ENCODE measurements around the gene PCDHA5.
"Not testable (repeated sequence)": the region's sequence is repeated elsewhere in the genome, so short reads cannot be mapped to it uniquely, and the experiment has no call there.

The PCDHA5 gene

DNA sequence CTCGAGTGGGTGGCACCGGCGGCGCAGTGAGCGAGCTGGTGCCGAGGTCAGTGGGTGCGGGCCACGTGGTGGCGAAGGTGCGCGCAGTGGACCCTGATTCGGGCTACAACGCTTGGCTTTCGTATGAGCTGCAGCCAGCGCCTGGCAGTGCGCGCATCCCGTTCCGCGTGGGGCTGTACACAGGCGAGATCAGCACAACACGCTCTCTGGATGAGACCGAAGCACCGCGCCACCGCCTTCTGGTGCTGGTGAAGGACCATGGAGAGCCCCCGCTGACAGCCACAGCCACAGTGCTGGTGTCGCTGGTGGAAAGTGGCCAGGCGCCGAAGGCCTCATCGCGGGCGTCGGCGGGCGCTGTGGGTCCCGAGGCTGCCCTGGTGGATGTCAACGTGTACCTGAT lies 2.1 kb downstream of the PCDHA5 start:
- no peak for DNase-seq (ENCODE audit: low read depth)

- no peak for DNase-seq (ENCODE audit: low read depth)
These were observed 6.4 kb downstream of the PCDHA5 start, which contains the start of gene PCDHA6 for GRCh38 chr5:140827704-140828361. Gene PCDHA6, plus strand, starts transcription at chr5:140827960. Its CDS starts 132 bp downstream, at chr5:140828092.

DNA sequence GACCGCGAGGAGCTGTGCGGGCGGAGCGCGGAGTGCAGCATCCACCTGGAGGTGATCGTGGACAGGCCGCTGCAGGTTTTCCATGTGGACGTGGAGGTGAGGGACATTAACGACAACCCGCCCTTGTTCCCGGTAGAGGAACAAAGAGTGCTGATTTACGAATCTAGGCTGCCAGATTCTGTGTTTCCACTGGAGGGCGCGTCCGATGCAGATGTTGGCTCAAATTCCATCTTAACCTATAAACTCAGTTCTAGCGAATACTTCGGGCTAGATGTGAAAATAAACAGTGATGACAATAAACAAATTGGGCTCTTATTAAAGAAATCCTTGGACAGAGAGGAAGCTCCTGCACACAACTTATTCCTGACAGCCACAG lies 6.9 kb downstream of the PCDHA5 start:
- DNase-seq (ENCODE audit: low read depth) = no peak

DNA sequence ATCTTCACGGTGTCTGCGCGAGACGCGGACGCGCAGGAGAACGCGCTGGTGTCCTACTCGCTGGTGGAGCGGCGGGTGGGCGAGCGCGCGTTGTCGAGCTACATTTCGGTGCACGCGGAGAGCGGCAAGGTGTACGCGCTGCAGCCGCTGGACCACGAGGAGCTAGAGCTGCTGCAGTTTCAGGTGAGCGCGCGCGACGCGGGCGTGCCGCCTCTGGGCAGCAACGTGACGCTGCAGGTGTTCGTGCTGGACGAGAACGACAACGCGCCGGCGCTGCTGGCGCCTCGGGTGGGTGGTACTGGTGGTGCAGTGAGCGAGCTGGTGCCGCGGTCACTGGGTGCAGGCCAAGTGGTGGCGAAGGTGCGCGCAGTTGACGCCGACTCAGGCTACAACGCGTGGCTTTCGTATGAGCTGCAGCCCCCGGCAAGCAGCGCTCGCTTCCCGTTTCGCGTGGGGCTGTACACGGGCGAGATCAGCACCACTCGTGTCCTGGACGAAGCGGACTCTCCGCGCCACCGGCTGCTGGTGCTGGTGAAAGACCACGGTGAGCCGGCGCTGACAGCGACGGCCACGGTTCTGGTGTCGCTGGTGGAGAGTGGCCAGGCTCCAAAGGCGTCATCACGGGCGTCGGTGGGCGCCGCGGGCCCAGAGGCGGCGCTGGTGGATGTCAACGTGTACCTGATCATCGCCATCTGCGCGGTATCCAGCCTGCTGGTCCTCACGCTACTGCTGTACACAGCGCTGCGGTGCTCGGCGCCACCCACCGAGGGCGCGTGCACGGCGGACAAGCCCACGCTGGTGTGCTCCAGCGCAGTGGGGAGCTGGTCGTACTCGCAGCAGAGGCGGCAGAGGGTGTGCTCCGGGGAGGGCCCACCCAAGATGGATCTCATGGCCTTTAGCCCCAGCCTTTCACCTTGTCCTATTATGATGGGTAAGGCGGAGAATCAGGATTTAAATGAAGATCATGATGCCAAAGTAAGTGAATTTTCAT lies 8.4 kb downstream of the PCDHA5 start:
- DNase-seq (ENCODE audit: low read depth) = not testable (repeated sequence)

DNA sequence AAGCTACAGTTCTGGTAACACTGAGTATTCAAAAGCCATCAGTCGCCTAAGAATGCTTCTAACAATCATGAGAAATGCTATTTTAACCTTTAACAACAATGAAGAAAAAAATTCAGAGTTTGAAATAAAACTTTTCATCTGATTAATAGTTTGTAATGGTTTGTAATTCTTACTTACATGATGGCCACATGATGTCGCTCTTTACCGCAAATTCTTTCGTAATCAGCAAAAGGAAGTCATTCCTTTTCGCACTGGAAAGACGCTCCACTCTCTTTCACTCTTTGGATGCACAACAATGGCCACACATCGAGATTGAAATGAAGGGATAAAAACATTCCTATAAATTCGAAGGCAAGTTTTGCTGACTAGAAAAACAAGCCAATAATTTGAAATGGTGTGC lies 12.6 kb downstream of the PCDHA5 start, which contains the start of gene PCDHA7:
Gene PCDHA7, plus strand, starts transcription at position 277 of the 400 bp plus-strand sequence. Its CDS starts 115 bp downstream, at position 392.
- DNase-seq (ENCODE audit: low read depth) = no peak

DNA sequence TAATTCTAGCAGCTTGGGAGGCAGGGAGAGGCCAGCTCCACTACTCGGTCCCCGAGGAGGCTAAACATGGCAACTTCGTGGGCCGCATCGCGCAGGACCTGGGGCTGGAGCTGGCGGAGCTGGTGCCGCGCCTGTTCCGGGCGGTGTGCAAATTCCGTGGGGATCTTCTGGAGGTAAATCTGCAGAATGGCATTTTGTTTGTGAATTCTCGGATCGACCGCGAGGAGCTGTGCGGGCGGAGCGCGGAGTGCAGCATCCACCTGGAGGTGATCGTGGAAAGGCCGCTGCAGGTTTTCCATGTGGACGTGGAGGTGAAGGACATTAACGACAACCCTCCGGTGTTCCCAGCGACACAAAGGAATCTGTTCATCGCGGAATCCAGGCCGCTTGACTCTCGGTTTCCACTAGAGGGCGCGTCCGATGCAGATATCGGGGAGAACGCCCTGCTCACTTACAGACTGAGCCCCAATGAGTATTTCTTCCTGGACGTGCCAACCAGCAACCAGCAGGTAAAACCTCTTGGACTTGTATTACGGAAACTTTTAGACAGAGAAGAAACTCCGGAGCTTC lies 13.1 kb downstream of the PCDHA5 start:
- not testable (repeated sequence) for DNase-seq (ENCODE audit: low read depth)

GRCh38 chr5:140835622-140836510 lies 14.5 kb downstream of the PCDHA5 start:
- DNase-seq (ENCODE audit: low read depth) = no peak

DNA sequence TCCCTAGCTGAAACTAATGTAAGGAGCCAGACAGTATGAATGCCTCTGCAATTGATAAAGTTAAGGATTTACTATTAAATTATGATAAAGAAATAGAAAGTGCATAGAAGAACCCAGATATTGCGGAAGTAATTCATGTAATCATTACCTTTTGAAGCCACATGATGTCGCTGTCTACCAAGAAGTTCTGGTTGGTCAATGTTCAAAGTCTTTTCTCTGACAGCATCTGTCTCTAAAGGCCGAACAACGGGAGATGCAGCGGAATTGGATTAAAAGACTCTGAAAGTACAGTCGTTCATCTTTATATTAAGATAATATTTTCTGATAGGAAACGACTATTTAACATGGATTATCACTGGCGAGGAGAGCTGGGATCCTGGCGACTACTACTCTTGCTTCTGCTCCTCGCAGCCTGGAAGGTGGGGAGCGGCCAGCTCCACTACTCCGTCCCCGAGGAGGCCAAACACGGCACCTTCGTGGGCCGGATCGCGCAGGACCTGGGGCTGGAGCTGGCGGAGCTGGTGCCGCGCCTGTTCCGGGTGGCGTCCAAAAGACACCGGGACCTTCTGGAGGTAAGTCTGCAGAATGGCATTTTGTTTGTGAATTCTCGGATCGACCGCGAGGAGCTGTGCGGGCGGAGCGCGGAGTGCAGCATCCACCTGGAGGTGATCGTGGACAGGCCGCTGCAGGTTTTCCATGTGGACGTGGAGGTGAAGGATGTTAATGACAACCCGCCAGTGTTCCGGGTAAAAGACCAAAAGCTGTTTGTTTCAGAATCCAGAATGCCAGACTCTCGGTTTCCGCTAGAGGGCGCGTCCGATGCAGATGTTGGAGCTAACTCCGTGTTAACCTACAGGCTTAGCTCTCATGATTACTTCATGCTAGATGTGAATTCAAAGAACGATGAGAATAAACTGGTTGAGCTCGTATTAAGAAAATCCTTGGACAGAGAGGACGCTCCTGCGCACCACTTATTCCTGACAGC lies 19.9 kb downstream of the PCDHA5 start, which contains the start of gene PCDHA8:
Gene PCDHA8, plus strand, starts transcription at position 210 of the 985 bp plus-strand sequence. Its CDS starts 135 bp downstream, at position 345.
- no peak for DNase-seq (ENCODE audit: low read depth)

DNA sequence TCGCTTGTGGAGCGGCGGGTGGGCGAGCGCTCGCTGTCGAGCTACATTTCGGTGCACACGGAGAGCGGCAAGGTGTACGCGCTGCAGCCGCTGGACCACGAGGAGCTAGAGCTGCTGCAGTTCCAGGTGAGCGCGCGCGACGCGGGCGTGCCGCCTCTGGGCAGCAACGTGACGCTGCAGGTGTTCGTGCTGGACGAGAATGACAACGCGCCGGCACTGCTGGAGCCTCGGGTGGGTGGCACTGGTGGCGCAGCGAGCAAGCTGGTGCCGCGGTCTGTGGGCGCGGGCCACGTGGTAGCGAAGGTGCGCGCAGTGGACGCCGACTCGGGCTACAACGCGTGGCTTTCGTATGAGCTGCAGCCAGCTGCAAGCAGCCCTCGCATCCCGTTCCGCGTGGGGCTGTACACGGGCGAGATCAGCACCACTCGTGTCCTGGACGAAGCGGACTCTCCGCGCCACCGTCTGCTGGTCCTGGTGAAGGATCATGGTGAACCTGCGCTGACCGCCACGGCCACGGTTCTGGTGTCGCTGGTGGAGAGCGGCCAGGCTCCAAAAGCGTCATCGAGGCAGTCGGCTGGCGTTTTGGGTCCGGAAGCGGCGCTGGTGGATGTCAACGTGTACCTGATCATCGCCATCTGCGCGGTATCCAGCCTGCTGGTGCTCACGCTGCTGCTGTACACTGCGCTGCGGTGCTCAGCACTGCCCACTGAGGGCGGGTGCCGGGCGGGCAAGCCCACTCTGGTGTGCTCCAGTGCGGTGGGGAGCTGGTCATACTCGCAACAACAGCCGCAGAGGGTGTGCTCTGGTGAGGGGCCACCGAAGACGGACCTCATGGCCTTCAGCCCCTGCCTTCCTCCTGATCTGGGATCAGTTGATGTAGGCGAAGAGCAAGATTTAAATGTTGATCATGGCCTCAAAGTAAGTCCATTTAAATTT lies 21.7 kb downstream of the PCDHA5 start:
- DNase-seq (ENCODE audit: low read depth) = no peak

- not testable (repeated sequence) for DNase-seq (ENCODE audit: low read depth)
These were observed 27.0 kb downstream of the PCDHA5 start, which contains the start of gene PCDHA9 for GRCh38 chr5:140848139-140849102. Gene PCDHA9, plus strand, starts transcription at chr5:140848382. Its CDS starts 114 bp downstream, at chr5:140848496.

- not testable (repeated sequence) for DNase-seq (ENCODE audit: low read depth)
These were observed 28.6 kb downstream of the PCDHA5 start for GRCh38 chr5:140849831-140850634.

- no peak for DNase-seq (ENCODE audit: low read depth)
These were observed 34.6 kb downstream of the PCDHA5 start, which contains the start of gene PCDHA10 for GRCh38 chr5:140855772-140856674. Gene PCDHA10, plus strand, starts transcription at chr5:140855897. Its CDS starts 152 bp downstream, at chr5:140856049.

DNA sequence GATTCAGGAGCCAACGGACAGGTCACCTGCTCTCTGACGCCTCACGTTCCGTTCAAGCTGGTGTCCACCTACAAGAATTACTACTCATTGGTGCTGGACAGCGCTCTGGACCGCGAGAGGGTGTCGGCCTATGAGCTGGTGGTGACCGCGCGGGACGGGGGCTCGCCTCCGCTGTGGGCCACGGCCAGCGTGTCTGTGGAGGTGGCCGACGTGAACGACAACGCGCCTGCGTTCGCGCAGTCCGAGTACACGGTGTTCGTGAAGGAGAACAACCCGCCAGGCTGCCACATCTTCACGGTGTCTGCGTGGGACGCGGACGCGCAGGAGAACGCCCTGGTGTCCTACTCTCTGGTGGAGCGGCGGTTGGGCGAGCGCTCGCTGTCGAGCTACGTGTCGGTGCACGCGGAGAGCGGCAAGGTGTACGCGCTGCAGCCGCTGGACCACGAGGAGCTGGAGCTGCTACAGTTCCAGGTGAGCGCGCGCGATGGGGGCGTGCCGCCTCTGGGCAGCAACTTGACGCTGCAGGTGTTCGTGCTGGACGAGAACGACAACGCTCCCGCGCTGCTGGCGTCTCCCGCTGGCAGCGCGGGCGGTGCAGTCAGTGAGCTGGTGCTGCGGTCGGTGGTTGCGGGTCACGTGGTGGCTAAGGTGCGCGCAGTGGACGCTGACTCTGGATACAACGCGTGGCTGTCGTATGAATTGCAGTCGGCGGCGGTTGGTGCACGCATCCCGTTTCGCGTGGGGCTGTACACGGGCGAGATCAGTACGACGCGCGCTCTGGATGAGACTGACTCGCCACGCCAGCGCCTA lies 36.0 kb downstream of the PCDHA5 start:
- DNase-seq (ENCODE audit: low read depth) = no peak

DNA sequence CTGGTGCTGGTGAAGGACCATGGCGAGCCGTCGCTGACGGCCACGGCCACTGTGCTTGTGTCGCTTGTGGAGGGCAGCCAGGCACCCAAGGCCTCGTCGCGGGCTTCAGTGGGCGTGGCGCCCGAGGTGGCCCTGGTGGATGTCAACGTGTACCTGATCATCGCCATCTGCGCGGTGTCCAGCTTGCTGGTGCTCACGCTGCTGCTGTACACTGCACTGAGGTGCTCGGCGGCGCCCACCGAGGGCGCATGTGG lies 36.5 kb downstream of the PCDHA5 start:
- DNase-seq (ENCODE audit: low read depth) = no peak
